HG02678 (cell line): ENCODE measurements around the gene FOXF1.

Experiments used
- ATAC-seq: cut with Tn5 transposase; IDR thresholded peaks from one replicate; pipeline ENCODE4 v1.9.1; 2021; ENCODE audit warnings: mild to moderate bottlenecking, moderate library complexity; ENCODE audit not compliant: unreplicated experiment

Gene FOXF1

DNA sequence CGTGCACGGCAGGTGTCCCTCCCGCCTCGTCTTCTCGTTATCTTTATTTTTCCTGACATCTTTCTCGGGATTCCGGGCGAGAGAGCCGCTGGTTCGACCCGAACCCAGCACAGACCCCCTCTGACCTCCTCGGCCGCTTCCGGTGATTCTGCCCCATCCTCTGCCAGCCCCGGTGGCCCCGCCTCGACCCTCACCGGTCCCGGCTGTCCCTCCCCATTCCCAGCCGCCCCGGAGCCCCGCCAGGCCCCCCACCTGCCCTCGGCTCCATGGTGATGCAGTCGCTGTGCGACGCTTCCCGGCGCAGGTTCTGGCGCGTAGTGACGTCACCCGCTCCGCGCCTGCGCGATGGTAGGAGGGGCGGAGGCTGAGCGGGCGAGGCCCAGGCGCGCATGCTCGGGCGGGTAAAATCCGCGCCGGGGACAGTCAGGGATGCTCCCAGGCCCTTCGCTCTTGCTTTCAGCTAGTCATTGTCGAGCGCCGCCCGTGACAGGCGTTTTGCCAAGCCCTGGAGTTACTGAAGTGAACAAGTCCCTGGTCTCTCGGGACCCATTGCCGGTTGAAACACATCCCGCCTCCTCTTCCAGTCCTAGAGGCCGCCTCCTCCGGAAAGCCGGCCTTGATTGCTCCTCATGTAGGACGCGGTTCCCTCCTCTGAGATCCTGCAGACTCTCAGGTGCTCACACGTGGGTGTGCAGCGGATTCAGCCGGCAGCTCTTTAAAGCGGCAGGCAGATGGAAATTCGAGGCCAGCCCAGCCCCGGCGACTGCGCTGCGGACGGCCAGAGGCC, 44.8 kb downstream of the FOXF1 start, which contains the start of gene MTHFSD:
Gene MTHFSD, minus strand, starts transcription at position 319 of the 787 bp plus-strand sequence. Its CDS starts 51 bp downstream, at position 268.
- peak; percentile 91 for ATAC-seq

DNA sequence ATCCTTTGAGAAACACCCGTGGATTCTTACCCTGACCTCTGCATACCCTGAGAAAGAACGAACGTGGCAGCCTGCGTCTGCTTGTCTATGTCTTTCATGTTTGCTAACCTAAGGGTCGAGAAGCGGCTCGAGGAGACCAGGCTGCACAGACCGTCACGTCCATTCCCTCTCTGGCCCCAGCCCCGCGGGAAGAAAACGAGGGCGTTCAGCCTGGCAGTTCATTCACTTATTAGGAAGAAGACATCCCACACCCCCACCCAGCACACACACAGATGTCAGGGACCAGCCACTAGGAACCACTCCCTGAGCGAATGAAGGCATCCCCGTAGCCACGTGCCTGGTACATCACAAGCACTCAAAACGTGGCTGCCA, 45.4 kb downstream of the FOXF1 start:
- ATAC-seq, result no peak

GRCh38 chr16:86556576-86556975, 46.2 kb downstream of the FOXF1 start:
- no peak for ATAC-seq

DNA sequence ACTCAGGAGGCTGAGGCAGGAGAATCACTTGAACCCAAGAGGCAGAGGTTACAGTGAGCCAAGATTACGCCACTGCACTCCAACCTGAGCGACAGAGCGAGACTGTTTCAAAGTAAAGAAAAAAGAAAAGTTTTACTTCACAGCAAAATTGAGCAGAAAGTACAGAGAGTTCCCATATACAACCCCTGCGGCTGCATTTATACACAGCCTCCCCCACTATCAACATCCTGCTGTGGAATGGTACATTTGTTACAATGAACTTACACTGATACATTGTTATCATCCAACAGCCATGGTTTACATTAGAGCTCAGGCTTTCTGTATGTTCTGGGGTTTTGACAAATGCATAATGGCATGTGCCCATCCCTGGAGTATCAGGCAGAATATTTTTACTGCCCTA, 47.3 kb downstream of the FOXF1 start:
- ATAC-seq, result no peak

GRCh38 chr16:86558355-86559193, 48.2 kb downstream of the FOXF1 start:
- ATAC-seq, result no peak

DNA sequence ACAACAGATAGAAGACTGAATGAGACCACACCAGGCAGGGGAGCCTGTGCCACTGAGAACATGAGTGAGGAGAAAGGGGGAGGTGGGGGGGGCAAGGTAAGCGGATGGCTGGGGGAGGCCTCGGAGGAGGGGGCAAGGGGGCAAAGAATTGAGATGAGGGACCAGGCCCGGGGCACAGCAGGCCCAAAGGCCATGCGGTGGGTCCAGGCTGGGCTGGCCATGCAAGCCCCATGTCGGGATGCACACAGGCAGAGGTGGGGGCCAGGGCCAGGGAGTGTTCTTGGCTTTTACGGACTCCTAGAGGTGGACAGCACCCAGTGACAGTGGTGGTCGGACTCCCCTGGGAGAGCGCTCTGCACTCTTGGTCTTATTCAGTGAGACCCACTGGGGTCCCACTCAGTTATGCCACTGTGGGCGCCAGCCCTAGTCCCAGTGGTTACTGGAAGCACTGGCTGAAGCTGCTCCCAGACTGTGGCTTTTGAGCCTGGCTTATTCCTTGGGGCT, 49.5 kb downstream of the FOXF1 start:
- no peak for ATAC-seq

GRCh38 chr16:86562356-86562755, 52.0 kb downstream of the FOXF1 start:
- no peak for ATAC-seq

- peak; percentile 68 for ATAC-seq
Measured at GRCh38 chr16:86563469-86564345, 53.4 kb downstream of the FOXF1 start.
